NOMO-1 treated with DMSO at 0.1 percent for 48 hours (cell line): Measurements from ENCODE around the gene CPN2.

ENCODE experiments used
- DNase-seq: peaks from one replicate; lab custom pipeline; 2025; ENCODE audit not compliant: unreplicated experiment; lab: John Stamatoyannopoulos, UW

The CPN2 gene

GRCh38 chr3:194330579-194330978, 20.5 kb downstream of the CPN2 start:
- no peak for DNase-seq

DNA sequence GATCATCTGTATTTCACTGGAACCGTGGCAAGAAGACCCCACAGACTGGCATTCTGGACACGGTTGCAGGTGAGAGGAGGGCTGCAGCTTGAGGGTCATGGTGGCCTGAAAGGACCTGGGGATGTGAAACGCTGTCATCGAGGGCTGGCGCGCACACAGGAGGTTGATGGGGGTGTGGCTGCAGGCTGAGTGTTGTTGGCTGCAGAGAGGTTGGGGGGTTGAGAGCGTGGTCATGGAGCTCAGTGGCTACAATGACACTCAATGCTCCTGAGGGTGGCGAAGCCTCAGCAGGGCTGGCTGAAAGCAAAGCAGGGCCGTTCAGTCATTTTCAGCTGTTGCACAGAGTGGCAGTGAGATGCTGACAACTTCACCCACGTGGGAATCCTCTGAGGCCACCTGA, 21.0 kb downstream of the CPN2 start:
- DNase-seq, result no peak

DNA sequence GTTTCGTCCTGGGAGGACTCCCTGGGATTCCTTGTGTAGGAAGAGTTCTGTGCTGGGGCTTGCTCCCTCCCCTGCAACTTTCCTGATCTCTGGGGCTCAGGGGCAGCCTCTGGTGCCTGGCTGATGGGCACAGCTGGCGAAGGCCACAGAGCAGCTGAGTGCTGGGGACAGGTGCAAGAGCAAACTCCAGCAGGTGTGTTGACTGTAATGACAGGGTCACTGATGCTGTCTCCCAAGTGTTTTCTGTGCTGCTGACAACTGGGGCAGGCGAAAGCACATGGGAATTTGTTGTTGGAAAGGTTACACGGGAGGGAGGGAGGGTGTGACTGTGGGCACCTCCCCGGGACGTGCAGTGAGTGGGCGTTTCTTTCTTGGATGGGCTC, 21.6 kb downstream of the CPN2 start:
- no peak for DNase-seq

GRCh38 chr3:194328942-194329582, 22.1 kb downstream of the CPN2 start:
- DNase-seq, result no peak

DNA sequence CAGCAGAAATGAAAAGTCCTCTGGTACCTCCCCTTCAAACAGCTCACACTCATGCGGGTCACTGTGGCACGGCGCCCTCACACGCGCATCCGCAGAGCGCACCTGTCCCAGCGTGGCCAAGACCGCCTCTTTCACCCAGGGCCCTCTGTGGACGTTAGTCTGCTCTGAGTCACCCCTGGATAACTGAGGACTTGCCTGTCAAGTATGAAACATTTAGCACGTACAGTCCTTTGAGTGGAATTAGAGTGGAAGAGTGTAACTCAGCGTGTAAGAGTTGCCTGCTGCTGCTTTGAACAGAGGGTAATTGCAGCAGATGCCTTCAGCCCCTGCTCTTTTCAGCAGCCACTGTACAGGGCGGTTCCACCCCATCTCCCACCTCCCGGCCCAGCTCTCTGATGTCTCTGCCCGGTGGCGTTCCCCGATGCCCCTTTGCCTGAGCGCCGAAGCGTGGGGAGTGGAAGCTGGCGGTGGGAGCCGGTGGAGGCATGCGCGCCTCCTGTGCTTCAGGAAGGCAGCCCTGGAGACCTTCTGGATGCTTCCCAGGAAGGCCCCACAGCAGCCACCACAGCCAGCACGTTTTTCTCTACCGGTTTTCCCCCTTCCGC, 23.0 kb downstream of the CPN2 start:
- DNase-seq, result no peak

- DNase-seq, result no peak
These were observed 23.7 kb downstream of the CPN2 start for GRCh38 chr3:194327218-194328052.

GRCh38 chr3:194326968-194327217, 24.2 kb downstream of the CPN2 start:
- no peak for DNase-seq

DNA sequence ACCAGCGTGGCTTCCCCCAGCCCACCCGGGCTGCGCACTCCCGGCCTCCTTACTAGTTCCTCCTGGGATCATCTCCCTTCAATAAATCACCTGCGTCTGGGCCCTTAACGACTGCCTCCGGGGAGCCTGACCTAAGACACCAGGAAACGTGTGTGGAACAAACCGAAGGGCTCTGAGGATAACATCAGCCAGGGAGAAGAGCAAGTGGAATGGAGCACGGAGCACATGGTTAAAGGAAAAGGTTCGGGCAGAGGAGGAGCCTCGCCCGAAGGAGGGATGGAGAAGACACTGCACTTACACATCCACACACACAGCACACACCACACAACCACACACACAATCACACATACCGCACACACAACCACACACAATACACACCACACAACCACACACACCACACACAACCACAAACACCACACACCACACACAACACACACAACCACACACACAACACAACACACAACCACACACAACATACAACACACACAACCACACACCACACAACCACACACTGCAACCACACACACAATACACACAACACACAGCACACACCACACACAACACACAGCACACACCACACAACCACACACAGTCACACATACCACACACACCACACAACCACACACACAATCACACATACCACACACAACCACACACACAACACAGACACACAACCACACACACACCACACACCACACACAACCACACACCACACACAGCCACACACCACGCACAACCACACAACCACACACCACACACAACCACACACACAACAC, 24.7 kb downstream of the CPN2 start:
- DNase-seq, result no peak

DNA sequence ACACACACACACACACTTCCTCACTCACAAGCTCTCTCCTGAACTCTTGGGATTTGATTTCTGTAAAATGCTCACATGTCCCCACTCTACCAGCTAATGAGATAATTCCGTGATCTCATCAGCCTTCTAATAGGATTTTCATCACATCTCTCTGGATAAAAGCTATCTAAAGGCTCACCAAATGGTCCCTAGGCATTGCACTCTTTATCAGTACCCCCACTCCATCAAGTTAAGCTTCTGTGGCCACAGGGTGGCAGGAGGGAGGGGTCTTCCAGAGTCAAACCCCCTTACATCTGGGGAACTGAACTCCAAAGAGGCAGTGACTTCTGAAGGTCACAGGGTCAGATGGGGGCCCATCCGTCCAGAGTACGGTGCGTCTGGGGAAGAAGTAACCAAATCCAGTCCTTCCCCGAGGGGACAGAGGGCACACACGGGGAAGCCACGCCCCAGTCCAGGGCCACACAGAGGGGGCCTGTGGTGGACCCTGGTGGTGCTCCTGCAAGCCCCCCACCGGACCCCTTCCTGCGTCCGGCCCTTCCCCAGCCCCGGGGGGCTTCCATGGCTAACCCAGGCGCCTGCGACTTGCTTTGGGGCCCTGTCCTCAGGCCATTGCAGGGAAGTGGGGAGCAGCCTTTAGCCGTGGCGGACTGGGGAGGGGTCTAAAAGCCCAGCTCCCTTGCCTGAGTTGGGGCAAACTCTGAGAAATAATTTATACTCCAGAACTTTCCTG, 25.5 kb downstream of the CPN2 start:
- no peak for DNase-seq

- DNase-seq, result no peak
These were observed 26.3 kb downstream of the CPN2 start for GRCh38 chr3:194324823-194325327.

DNA sequence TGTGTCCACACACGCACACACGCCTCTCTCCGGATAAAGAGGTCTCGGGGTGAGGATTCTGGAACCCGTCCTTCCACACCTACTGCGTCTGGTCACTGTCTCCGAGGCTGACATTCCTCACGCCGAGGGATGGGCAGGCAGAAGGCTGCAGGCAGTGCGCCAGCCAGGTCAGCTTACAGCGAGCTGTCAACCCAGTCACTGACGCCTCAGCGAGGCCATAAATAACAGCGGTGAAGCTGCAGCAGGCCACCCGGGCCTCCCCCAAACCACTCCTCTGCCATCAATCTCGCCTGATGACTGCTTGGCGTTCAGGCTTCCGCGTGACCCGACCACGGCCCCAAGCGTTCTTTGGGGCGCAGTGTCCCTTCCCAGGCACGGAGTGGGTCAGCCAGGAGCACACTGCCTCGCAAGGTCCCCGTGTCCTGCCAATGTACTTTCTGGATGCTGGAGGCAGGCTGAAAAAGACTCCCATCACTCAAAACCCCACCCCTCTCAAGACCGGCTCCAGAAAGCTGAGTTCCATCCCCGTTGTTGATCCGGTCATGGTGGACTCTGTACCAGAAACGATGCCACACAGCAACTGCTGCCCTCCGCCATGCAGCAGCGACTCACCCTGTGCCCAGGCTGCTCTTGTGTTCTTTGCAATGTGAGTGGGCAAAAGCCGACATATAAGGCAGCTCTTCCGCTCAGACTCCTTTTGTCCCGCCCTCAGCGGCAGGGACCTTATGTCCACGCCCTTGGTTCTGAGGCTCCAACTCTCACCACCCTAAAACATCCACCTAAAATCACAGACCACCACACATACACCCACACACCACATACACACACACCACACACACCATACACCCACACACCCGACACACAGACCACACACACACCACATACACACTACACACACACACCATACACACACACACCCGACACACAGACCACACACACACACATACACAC, 27.1 kb downstream of the CPN2 start:
- no peak for DNase-seq

DNA sequence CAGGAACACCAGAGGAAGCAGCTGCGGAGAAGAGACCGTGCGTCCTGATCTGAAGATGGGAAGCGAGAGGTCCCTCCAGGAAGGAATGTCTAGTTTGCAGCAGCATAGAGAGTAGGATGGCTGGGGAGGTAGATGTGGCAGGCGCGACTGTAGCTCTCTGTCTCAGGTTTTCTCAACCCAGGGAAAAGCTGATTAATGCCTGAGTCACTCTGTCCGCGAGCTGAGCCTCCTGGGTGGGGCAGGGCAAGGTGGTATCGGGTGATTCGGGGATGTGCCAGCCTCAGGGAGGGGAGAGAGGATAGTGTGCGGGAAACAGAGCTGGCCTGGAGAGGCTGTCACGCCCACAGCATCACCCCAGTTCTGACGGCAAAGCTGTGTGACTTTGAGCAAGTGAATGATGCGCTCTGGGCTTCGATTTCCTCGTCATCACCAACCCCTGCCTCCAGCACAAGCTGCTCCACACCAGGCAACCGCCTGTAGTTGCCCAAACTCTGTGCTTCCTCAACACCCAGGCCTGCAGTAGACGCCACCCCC, 28.4 kb downstream of the CPN2 start:
- DNase-seq, result no peak

- peak; percentile 22 for DNase-seq
These were observed 29.2 kb downstream of the CPN2 start for GRCh38 chr3:194321693-194322640.

GRCh38 chr3:194320744-194321243, 30.3 kb downstream of the CPN2 start:
- no peak for DNase-seq

DNA sequence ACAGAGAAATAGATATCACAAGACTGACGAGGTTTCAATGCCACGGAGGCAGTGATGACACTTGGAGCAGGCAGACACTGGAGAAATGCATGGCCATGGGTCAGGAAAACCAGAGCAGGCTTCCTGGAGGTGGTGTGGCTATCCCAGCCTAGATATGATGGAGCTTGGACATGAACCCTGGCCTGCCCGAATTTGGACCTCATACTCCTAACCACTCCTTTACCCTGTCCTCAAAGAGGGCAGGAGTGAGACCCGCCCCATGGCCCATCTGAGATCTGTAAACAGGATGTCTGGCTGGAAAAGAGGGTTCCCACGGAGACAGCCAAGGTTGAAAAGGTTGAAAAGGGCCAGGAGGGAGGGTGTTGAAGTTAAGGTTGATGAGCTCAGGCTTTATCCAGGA, 31.0 kb downstream of the CPN2 start:
- no peak for DNase-seq

- no peak for DNase-seq
These were observed 32.5 kb downstream of the CPN2 start for GRCh38 chr3:194318511-194319161.

DNA sequence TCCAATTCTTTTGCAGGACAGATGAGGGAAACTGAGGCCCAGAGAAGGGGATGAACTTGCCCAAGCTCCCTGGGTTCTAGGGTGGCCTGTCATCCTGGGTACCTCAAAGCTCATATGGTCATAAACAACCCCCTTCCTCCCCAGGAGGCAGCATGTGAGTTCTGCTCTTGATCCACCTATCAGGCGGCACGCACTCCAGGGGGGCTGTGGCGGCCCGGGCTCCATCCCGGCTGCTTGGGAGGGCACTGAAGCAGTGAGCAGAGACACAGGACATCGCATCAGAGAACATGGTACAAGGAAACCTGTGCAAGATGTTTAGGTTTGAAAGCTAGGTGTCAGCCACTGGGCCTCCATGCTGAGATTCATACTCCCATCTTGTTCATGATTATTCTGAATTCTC, 34.2 kb downstream of the CPN2 start:
- no peak for DNase-seq

GRCh38 chr3:194315965-194316361, 35.2 kb downstream of the CPN2 start:
- no peak for DNase-seq
